AG04450 (cell line): ENCODE data around the gene AK1. TPM values are rescaled to one million over a fixed set of nuclear protein-coding genes. Genes with fewer than 3 reads are reported as not detected.
A peak's percentile ranks its signal among the peaks of the same experiment; 100 is the strongest.

Source experiments
- CTCF ChIA-PET: fragments of 300-600, 350-600 bp; formaldehyde crosslinking; extraction: SDS; loops from one replicate; lab custom pipeline; 2022; ENCODE audit warnings: antibody characterized with exemption, inconsistent platforms; lab: Charles Lee
- POLR2A ChIA-PET: fragments of 350-600 bp; formaldehyde crosslinking; extraction: SDS; loops from one replicate; lab custom pipeline; 2021; ENCODE audit warnings: antibody characterized with exemption, inconsistent platforms; lab: Yijun Ruan, JAX
- DNase-seq: peaks from one replicate; pipeline ENCODE4 v3.0.0-alpha.2; 2011; ENCODE audit warnings: low read depth, low spot score
- H3K27ac ChIP-seq: one replicate; pipeline ENCODE4 v1.5.1; 2012; ENCODE audit warnings: low read depth, low read length, control low read depth
- H3K27me3 ChIP-seq: one replicate; pipeline ENCODE4 v1.6.0; 2012; ENCODE audit warnings: low read length; ENCODE audit not compliant: control insufficient read depth, insufficient read depth
- H3K4me3 ChIP-seq: 2 replicates; pipeline ENCODE4 v1.5.1; 2011; ENCODE audit warnings: mild to moderate bottlenecking, low read depth, low read length, control low read depth
- H3K9me3 ChIP-seq: 2 replicates; pipeline ENCODE4 v1.5.1; 2012; ENCODE audit warnings: low read length; ENCODE audit not compliant: control insufficient read depth, insufficient read depth
- CTCF ChIP-seq: IDR thresholded peaks from 2 replicates; pipeline ENCODE4 v1.5.1; 2011; ENCODE audit warnings: low read depth, low read length, control low read depth, inconsistent platforms
- polyA plus RNA-seq: library from polyadenylated mRNA; depleted of rRNA; stranded (reverse); fragments of >200 nt; gene quantifications from 2 replicates; pipeline ENCODE4 v1.2.3, GENCODE V29; 2011

The AK1 gene
- polyA plus RNA-seq, 1 experiment, result 75.9 TPM

- Histone ChIP-seq H3K4me3 (no peak overlapping the region), H3K27me3 (no peaks in the 10 kb centered on the region), H3K9me3 (no peaks in the 10 kb centered on the region), H3K27ac (no peak overlapping the region)
- DNase-seq, result no peak
- POLR2A ChIA-PET, result no interaction called here
- CTCF ChIA-PET, result no interaction called here
- TF ChIP-seq CTCF, result no peak
Measured at GRCh38 chr9:127826253-127826913, 51.1 kb downstream of the AK1 start.

- H3K27me3 ChIP-seq, result no peaks in the 10 kb centered on the region
- POLR2A ChIA-PET, result no interaction called here
- DNase-seq, result no peak
Measured at GRCh38 chr9:127825319-127826051, 52.0 kb downstream of the AK1 start.

GRCh38 chr9:127822108-127822507 is 55.4 kb downstream of the AK1 start:
- no peak for TF ChIP-seq CTCF
- no peaks in the 10 kb centered on the region for H3K9me3 ChIP-seq
- POLR2A ChIA-PET, result no interaction called here
- no peak overlapping the region for H3K4me3 ChIP-seq
- DNase-seq, result no peak
- H3K27ac ChIP-seq, result no peak overlapping the region
- H3K27me3 ChIP-seq, result no peaks in the 10 kb centered on the region
- CTCF ChIA-PET, result no interaction called here

More at GRCh38 chr9:127825319-127826051, 52.0 kb downstream of the AK1 start:
- CTCF ChIA-PET, result interaction anchor here (0.5 to 1.2 kb wide), 2 partner anchors 12 to 45 kb away, joined by 4 to 7 read pairs; no protein-coding TSS in a partner anchor
- H3K4me3 ChIP-seq, result no peak overlapping the region
- no peaks in the 10 kb centered on the region for H3K9me3 ChIP-seq
- no peak overlapping the region for H3K27ac ChIP-seq
- 0 out of 2 replicates have a peak, but pooled peaks have one; percentile 16 for TF ChIP-seq CTCF

GRCh38 chr9:127818574-127818973 is 58.9 kb downstream of the AK1 start:
- Histone ChIP-seq H3K4me3 (no peak overlapping the region), H3K9me3 (no peaks in the 10 kb centered on the region; the same call in 1 of the 2 replicates), H3K27ac (no peak overlapping the region), H3K27me3 (no peaks in the 10 kb centered on the region)
- CTCF ChIA-PET, result no interaction called here
- POLR2A ChIA-PET, result interaction anchor here (0.5 to 1.2 kb wide), 4 partner anchors 10 to 35 kb away, joined by 3 to 5 read pairs (median 3); partner anchors contain the start of gene FPGS
- DNase-seq, result no peak
- no peak for TF ChIP-seq CTCF
